K562 (cell line): Measurements from ENCODE around the gene GLMN. TPM values are rescaled to one million over a fixed set of nuclear protein-coding genes. Genes with fewer than 3 reads are reported as not detected.

Source experiments
- ARNT ChIP-seq, 2 experiments: fragments of 450-650 bp; IDR thresholded peaks; 2 replicates each; pipeline ENCODE4 v1.6.1; 2016; ENCODE audit warnings: mild to moderate bottlenecking in 1 of 2
- CCAR2 ChIP-seq: fragments of 200-400 bp; formaldehyde crosslinking; IDR thresholded peaks from 2 replicates; pipeline ENCODE4 v1.6.1; 2017; ENCODE audit warnings: mild to moderate bottlenecking, low read depth, low read length
- NUFIP1 ChIP-seq: fragments of 450-650 bp; IDR thresholded peaks from 2 replicates; pipeline ENCODE4 v1.6.1; 2018; ENCODE audit not compliant: partially characterized antibody
- SIX5 ChIP-seq, 2 experiments: IDR thresholded peaks; 2 replicates each; pipeline ENCODE4 v1.6.1; 2011; ENCODE audit warnings: low read length in 2 of 2, borderline replicate concordance in 1 of 2, low read depth in 1 of 2, mild to moderate bottlenecking in 1 of 2, moderate library complexity in 1 of 2; ENCODE audit not compliant: insufficient read depth in 1 of 2
- SMARCA4 ChIP-seq: fragments of 450-650 bp; IDR thresholded peaks from 2 replicates; pipeline ENCODE4 v1.6.1; 2016
- ZBTB8A ChIP-seq: fragments of 450-650 bp; IDR thresholded peaks from 2 replicates; pipeline ENCODE4 v1.6.1; 2018; ENCODE audit warnings: mild to moderate bottlenecking, moderate library complexity; ENCODE audit not compliant: partially characterized antibody
- ZNF644 ChIP-seq: fragments of 200-800 bp; sonication (Bioruptor generic); IDR thresholded peaks from 2 replicates; pipeline ENCODE4 v1.6.1; 2016; ENCODE audit warnings: low read depth, missing genetic modification characterization, missing compliant biosample characterization
- ZNF707 ChIP-seq: fragments of 250-450 bp; sonication (Bioruptor Pico); conservative IDR thresholded peaks from 2 replicates; pipeline ENCODE4 v1.8.0; 2022; ENCODE audit warnings: inconsistent platforms, mild to moderate bottlenecking, moderate library complexity
- polyA plus RNA-seq, 8 experiments: library from polyadenylated mRNA; depleted of rRNA in 4 of 8; stranded (reverse) in 5 of 8; unstranded in 3 of 8; fragments of >200 nt; fragmentation: Nextera tagmentation in 2 of 8; fragmentation: Illumina TruSeq in 1 of 8; extraction: Ambion mirVana in 2 of 8; extraction: Trizol in 1 of 8; gene quantifications; 2 replicates each; pipeline versions ENCODE4 v1.2.1 to v1.2.3, GENCODE V29; 2011 to 2014; ENCODE audit warnings: inconsistent platforms in 1 of 8, missing spikeins in 1 of 8
- total RNA-seq, 7 experiments: library from RNA; depleted of rRNA in 6 of 7; stranded (reverse); fragments of >200 nt in 6 of 7; fragmentation: Illumina TruSeq in 2 of 7; extraction: Trizol in 2 of 7; gene quantifications; 2 replicates each; pipeline versions ENCODE4 v1.2.1 to v1.2.3, GENCODE V29; 2011 to 2021; ENCODE audit warnings: low replicate concordance in 1 of 7
- TF ChIP-seq, protein P1 (sequence below): fragments of 200-600 bp; sonication (generic); IDR thresholded peaks from one replicate; pipeline ENCODE4 v1.6.1; 2012; ENCODE audit warnings: mild to moderate bottlenecking, low read depth, low read length, inconsistent platforms
- TF ChIP-seq, protein P2 (sequence below): fragments of 450-650 bp; IDR thresholded peaks from 2 replicates; pipeline ENCODE4 v1.6.1; 2018; ENCODE audit not compliant: partially characterized antibody

The GLMN gene
- total and polyA plus RNA-seq, 9 of the 15 experiments (the other 6 are each of a cell fraction or from before 2014, with no cell fraction given) = 13.0 to 24.8 (median 19.0) TPM

DNA sequence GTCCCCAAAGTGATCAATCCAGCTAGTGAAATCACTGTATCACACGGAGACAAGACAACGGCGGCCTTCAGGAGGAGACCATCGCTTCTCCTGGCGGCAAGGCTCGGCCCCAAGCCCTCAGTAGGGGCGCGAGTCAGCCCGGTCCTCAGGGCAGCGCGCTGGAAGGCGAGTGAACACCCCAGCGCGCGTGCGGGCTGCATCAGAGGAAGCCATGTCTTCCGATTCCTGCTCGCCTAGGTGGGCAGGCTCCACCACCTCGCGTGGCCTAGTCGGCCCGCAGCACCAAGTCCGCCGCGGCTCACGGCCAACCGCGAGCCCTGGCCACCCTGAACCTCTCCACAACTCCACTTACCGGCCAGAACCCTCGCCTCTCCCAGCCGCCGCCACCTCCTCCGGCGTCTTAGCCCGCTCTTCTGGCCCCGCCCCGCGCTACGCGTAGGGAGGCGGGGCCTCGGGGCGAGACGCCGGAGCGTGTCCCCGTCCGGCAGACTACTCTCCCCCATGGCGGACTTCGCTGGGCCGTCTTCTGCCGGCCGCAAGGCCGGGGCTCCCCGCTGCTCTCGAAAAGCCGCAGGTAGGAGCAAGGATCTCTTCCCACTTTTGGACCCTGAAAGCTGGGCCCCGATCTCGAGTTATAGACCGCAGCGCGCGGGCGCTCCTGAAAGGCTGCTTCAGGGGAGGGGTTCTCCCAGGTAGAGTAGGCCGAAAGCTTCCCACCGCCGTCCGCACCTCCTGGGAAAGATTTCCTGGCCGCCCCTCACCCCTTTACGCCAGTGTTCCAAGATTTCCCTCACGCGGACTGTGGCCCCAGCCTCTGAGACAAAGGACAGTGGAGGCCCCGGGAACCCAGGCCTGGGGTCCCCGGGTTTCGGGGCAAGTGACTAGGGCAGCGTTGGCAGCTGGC is at the start of gene GLMN, which contains the start of gene RPAP2 (continued):
- no peak for TF ChIP-seq NUFIP1
- TF ChIP-seq ZBTB8A = no peak
- no peak for TF ChIP-seq ZNF644 (tag)
- TF ChIP-seq, protein P1, sequence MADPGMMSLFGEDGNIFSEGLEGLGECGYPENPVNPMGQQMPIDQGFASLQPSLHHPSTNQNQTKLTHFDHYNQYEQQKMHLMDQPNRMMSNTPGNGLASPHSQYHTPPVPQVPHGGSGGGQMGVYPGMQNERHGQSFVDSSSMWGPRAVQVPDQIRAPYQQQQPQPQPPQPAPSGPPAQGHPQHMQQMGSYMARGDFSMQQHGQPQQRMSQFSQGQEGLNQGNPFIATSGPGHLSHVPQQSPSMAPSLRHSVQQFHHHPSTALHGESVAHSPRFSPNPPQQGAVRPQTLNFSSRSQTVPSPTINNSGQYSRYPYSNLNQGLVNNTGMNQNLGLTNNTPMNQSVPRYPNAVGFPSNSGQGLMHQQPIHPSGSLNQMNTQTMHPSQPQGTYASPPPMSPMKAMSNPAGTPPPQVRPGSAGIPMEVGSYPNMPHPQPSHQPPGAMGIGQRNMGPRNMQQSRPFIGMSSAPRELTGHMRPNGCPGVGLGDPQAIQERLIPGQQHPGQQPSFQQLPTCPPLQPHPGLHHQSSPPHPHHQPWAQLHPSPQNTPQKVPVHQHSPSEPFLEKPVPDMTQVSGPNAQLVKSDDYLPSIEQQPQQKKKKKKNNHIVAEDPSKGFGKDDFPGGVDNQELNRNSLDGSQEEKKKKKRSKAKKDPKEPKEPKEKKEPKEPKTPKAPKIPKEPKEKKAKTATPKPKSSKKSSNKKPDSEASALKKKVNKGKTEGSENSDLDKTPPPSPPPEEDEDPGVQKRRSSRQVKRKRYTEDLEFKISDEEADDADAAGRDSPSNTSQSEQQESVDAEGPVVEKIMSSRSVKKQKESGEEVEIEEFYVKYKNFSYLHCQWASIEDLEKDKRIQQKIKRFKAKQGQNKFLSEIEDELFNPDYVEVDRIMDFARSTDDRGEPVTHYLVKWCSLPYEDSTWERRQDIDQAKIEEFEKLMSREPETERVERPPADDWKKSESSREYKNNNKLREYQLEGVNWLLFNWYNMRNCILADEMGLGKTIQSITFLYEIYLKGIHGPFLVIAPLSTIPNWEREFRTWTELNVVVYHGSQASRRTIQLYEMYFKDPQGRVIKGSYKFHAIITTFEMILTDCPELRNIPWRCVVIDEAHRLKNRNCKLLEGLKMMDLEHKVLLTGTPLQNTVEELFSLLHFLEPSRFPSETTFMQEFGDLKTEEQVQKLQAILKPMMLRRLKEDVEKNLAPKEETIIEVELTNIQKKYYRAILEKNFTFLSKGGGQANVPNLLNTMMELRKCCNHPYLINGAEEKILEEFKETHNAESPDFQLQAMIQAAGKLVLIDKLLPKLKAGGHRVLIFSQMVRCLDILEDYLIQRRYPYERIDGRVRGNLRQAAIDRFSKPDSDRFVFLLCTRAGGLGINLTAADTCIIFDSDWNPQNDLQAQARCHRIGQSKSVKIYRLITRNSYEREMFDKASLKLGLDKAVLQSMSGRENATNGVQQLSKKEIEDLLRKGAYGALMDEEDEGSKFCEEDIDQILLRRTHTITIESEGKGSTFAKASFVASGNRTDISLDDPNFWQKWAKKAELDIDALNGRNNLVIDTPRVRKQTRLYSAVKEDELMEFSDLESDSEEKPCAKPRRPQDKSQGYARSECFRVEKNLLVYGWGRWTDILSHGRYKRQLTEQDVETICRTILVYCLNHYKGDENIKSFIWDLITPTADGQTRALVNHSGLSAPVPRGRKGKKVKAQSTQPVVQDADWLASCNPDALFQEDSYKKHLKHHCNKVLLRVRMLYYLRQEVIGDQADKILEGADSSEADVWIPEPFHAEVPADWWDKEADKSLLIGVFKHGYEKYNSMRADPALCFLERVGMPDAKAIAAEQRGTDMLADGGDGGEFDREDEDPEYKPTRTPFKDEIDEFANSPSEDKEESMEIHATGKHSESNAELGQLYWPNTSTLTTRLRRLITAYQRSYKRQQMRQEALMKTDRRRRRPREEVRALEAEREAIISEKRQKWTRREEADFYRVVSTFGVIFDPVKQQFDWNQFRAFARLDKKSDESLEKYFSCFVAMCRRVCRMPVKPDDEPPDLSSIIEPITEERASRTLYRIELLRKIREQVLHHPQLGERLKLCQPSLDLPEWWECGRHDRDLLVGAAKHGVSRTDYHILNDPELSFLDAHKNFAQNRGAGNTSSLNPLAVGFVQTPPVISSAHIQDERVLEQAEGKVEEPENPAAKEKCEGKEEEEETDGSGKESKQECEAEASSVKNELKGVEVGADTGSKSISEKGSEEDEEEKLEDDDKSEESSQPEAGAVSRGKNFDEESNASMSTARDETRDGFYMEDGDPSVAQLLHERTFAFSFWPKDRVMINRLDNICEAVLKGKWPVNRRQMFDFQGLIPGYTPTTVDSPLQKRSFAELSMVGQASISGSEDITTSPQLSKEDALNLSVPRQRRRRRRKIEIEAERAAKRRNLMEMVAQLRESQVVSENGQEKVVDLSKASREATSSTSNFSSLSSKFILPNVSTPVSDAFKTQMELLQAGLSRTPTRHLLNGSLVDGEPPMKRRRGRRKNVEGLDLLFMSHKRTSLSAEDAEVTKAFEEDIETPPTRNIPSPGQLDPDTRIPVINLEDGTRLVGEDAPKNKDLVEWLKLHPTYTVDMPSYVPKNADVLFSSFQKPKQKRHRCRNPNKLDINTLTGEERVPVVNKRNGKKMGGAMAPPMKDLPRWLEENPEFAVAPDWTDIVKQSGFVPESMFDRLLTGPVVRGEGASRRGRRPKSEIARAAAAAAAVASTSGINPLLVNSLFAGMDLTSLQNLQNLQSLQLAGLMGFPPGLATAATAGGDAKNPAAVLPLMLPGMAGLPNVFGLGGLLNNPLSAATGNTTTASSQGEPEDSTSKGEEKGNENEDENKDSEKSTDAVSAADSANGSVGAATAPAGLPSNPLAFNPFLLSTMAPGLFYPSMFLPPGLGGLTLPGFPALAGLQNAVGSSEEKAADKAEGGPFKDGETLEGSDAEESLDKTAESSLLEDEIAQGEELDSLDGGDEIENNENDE = no peak
- no peak for TF ChIP-seq ZNF707 (CRISPR knock-in tag)
- TF ChIP-seq ARNT (IDR thresholded peaks at IDR 0.05) = no peak
- no peak for TF ChIP-seq SMARCA4
- TF ChIP-seq CCAR2 = no peak
- no peak for TF ChIP-seq SIX5 (IDR thresholded peaks at IDR 0.05; ENCODE audit: borderline replicate concordance in 1 of 2, insufficient read depth in 1 of 2, low read depth in 1 of 2, low read length in 2 of 2)
- TF ChIP-seq, protein P2, sequence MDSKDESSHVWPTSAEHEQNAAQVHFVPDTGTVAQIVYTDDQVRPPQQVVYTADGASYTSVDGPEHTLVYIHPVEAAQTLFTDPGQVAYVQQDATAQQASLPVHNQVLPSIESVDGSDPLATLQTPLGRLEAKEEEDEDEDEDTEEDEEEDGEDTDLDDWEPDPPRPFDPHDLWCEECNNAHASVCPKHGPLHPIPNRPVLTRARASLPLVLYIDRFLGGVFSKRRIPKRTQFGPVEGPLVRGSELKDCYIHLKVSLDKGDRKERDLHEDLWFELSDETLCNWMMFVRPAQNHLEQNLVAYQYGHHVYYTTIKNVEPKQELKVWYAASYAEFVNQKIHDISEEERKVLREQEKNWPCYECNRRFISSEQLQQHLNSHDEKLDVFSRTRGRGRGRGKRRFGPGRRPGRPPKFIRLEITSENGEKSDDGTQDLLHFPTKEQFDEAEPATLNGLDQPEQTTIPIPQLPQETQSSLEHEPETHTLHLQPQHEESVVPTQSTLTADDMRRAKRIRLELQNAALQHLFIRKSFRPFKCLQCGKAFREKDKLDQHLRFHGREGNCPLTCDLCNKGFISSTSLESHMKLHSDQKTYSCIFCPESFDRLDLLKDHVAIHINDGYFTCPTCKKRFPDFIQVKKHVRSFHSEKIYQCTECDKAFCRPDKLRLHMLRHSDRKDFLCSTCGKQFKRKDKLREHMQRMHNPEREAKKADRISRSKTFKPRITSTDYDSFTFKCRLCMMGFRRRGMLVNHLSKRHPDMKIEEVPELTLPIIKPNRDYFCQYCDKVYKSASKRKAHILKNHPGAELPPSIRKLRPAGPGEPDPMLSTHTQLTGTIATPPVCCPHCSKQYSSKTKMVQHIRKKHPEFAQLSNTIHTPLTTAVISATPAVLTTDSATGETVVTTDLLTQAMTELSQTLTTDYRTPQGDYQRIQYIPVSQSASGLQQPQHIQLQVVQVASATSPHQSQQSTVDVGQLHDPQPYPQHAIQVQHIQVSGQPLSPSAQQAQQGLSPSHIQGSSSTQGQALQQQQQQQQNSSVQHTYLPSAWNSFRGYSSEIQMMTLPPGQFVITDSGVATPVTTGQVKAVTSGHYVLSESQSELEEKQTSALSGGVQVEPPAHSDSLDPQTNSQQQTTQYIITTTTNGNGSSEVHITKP = peak; percentile 59
